HPDE6-E6E7 (cell line): ENCODE measurements around the gene ARHGAP15.

ENCODE experiments used
- DNase-seq: peaks from one replicate; pipeline ENCODE4 v3.0.0; 2011; ENCODE audit warnings: missing footprints; ENCODE audit errors: extremely low spot score

Gene ARHGAP15

DNA sequence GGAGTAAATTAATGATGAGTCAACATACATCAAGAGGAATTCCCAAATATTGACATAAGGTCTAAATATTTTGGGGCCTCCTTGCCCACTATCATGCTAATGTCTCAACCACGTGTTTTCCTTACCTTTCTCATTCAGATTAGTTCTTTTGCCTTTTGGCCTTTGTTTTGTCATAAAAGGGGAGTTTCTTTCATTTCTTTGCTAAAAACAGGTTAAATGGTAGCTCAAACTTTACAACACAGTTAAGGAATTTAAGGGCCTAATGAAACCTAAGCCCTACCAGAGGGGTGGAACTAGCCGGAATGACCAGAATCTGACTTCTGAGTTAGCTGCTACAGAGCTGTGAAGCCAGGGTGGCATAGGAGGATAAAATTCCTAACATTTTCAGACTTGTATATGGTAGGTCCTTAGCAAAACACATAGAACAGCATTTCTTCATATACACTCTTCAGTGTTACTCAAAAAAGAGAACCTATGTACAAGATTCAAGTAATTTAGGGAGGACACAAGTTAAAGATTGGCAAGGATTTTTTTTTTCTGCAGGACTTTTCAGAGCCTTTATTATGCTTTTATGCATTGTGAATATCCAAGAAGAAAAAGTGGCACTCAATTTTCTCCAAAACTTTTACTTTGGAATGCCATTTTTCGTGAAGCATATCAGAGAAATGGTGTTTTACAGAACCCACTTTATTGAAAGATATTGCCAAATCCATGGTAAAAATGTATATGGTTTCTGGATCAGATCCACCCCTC, 633.1 kb downstream of the ARHGAP15 start:
- no peak for DNase-seq

DNA sequence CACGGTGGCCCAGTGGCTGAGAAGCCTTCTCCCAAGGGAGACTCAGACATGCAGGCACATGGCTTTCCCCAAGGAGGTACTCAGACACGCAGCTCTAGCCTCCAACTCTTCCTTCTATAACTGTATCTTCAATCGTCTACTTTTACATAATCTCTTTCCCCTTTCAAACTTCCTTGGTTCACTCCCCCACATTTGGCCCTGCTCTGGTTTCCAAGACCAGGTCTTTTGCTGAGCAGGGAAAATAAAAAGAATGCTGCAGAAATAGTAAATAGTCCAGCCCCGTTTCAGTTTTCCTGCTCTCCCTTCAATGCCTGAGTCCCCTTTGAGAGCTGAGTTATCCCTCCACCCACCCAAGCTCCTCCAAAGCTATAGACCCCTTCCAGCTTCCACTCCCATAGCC, 635.0 kb downstream of the ARHGAP15 start:
- DNase-seq: no peak

DNA sequence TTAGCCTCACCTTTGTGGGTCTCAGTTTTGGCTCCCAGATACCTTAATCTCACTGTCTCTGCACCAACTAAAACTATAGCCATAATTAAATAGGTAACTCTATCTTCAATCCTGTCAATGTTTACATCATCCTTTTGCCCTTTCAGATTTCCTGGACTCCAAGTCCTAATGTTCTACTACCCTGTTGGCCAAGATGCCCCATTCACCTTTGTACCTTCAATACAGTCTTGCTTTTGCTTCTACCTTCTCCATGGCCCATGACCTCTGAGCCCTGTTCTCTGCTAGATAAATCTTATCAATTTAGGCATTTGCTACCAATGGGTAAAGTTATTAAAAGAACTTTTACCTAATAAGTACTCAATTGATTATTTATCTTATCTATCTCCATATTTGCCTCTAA, 635.5 kb downstream of the ARHGAP15 start:
- no peak for DNase-seq

DNA sequence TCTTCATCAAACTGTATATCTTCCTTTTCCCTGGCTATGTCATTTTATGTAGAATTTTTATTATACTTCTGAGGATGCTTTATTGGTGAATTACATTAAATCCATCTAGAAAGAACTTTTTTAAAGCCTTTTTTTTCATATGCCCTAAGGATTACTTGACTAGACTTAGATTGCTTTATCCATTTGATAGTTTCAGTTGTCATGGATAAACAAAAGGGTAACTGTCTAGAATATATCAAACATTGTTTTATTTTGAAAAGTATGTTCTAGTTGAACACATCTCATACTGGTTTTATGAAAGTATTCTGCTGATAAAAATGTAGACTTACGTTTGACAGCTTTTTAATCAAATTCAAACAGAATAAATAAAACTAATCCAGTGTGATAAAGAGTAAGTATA, 639.8 kb downstream of the ARHGAP15 start:
- no peak for DNase-seq

DNA sequence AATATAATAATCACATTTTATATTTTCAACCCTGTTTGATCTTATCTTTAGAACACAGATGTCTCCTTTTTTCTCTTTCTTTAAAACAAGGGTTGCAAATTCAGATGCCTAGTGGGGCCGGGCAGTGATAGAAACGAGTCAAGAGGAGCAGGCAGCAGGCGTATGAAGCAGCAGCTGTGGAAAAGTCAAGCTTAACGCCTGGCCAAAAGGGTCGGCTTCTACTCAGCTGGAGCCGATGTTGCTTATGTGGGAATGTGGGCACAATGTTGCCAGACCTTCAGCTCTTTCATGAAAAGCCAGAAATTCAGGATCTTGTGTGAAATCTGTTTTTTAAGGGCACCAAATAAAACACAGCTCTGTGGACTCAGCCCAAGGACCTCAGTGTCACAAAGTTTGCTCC, 642.7 kb downstream of the ARHGAP15 start:
- no peak for DNase-seq

DNA sequence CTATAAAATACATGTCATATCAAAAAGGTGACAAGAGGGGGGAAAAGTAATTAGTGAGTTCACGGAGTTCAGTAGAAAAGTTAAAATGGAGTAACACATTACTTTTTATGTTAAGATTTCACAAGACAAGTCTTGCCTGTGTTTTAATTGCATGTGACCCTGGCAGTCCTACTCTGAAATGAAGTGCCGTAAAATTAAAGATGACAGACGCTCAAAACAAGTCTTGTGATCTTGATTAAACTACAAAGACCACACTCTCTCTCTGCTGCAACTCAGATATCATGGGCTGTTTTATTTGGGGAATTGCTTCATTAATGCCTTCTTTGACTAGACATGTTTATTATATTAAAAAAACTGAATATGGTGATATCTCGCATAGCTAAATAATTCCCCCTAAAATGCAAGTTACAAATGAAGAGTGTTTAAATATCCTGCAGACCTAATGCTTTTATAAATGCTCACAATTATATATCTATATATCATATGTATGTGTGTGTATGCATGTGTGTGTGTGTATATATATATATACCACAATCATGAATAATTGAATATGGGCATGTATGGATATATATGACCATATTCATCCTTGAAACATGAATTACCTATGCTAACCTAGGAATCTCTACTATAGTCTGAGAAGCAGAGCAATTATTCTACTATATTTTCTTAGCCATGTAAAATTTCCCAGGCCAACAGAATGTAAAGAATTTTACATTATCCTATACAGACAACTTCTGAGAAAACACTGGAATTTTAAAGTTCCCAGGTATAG, 647.5 kb downstream of the ARHGAP15 start:
- DNase-seq: no peak

DNA sequence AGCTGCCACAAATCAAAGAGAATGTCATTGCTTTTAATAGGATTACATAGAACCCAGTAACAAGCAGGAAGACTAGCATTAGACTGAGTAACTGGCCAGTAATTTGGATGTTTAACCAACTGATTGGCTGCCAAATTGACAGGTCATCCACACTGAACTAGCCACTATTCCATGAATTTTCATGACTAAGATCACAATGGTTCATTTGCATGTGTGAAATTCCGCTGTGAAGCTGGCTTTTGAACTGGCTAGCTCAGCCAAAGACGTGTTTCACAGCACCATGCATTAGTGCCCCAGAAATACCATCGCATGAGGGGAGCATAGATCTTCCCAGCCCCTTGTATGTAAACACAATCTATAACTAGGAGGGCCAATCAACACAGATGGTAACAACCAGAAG, 649.8 kb downstream of the ARHGAP15 start:
- no peak for DNase-seq

DNA sequence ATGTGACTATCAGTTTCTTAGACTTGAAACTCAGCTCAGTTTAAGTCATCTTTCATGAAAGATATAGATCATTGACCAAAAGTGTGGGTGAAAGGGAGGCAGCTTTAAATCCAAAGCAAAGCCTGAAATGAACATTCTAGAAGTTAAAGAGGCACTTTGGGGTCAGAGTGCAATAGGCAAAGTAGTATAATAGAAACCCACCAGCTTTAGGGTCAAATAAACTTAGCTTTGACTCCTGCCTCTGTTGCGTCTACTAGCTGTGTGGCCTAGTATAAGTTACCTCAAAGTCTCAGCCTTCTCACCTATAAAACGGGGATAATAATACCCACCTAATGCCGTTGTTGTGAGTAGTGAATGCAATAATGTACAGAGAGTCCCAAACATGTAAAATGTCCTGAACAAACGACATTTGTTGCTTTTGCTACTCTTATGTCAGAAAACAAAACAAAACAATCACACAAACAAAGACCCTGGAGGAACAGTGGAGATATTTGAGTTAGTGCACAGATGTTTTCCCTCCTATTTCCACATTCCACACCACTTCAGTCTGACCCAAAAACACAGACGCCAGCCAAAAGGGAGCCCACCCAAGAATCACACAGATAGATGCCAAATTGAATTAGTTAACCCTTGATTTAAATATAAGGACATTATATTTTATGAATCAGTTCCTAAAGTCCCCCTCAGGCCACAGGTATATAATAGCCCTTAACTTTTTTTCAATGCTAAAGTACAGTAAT, 657.0 kb downstream of the ARHGAP15 start:
- no peak for DNase-seq

DNA sequence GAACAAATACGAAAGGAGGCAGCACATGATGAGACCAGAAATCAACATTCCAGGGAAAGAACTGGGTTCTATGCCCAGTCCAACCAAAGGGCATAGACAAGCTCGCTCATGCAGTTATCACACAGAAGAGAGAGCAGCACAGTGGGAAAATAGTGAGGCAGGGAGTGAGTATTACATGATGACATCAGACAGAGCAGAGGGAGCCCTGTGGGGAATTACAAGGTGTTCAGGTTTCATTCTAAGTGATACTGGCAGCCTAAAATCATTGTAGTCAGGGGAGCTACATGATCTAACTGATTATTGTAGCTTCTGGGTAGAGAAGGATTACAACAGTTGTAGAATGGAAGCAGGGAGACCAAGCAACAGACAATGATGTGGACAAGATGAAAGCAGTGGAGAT, 658.5 kb downstream of the ARHGAP15 start:
- no peak for DNase-seq

DNA sequence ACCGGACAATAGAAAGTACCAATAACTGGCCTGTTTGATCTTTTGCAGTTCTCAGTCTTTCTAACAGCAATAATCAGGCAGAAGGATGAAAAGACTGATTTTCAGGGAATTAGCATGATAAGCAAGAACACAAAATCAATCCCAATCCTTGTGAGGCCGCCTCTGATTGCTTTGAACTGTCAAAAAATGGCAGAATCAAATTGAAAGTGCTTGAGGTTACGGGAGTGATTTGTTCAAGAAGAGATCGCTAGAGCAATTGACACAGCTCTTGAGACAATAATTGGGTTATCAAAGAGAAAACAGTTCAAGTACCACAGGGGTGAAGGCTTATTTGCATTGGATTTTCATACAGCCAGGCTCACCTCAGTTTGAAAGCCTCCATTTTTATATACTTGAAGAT, 663.4 kb downstream of the ARHGAP15 start:
- DNase-seq: no peak

DNA sequence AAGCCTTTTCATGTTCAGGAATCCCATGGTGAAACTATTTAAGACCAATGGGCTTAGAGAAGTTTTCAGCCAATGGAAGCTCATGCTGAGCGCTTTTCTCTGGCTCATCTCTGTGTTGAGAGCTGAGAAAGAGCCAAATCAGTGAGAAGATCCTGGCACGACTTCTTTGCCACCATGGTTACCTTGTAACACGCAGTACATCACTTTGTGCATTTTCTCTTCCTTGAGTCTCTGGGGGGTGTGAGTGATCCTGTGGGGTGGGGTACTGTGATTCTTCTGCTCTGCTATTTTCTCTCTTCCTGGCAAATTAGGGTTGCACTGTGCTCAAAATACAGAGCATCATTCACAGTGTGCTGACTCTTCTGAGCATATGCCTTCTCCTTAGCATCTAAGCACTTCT, 664.2 kb downstream of the ARHGAP15 start:
- DNase-seq: no peak

DNA sequence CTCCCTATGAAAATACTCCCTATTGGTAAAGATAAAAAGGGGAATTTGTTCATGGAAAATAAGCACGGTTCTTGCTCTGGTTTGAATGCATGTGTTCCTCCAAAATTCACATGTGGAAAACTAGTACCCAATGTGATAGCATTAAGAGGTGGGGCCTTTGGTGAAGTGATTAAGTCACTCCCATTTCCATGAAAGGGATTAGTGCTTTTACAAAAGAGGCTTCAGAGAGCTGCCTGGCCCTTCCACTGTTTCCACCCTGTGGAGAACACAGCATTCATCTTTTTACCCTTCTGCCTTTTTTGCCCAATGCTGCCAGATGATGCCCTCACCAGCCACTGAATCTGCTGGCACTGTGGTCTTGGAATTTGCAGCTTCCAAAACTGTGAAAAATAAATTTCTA, 666.8 kb downstream of the ARHGAP15 start:
- DNase-seq: no peak

DNA sequence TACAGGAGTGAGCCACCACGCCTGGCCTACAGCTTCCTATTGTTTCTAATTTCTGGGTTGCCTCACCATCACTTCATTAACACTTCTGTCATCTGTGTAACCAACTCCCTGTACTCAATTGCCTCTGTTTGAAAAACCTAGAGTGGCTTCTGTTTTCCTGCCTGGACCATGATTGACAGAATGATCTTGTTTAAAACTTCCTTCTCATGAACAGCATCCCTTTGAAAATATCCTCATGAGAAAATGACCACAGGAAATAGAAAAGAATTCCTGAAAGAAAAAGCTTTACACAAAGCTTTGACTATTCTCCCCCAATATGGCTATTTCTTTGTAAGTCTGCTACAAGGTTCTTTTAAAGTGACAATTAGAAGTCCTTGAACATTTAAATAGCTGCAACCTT, 672.3 kb downstream of the ARHGAP15 start:
- no peak for DNase-seq

DNA sequence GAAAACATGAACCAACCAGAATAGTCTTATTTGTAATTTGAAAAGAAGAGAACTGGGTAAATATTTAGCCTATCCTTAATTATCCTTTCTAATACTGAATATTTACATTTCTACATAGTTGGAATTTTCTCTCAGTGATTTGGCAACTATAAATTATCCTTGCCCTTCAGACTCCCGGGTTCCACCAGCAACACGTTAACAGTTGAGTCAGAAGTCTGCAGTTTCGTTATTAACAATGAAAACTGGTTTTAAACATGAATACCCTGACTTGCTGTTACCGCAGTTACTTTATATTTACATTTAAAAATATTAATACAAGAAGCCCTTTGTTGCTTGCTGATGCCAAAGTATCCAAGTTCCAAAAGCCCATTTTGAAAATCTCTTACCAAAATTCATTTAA, 673.0 kb downstream of the ARHGAP15 start:
- peak; percentile 6 for DNase-seq

DNA sequence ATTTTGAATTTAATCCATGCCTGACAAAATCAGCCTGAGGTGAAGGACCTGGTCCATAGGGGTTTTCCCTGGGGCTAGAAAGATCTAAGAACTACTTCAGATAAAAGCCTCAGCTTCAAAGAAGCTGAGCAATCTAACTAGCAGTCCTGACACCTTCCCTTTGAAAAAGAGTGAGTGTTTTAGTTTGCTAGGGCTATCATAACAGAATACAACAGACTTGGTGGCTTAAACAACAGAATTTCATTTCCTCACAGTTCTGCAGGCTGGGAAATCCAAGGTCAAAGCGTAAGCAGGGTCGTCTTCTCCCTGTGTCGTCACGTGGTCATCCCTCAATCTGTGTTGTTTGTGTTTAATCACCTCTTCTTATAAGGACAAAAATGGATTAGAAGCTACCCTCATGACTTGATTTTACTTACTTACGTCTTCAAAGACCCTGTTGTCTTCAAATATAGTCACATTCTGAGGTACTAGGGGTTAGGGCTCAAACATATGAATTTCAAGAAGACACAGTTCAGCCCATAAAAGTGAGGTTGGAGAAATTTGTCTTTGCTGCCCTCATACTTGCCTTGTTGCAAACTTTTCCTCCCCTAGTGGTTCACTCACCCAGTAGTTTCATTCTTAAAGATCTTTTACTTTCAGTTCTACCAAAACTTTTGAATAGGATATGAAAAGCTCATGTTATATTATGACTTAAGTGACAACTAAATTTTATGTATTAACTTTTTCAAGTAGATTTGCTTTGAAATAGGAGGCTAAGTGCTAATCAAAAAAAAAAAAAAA, 673.8 kb downstream of the ARHGAP15 start:
- DNase-seq: no peak

DNA sequence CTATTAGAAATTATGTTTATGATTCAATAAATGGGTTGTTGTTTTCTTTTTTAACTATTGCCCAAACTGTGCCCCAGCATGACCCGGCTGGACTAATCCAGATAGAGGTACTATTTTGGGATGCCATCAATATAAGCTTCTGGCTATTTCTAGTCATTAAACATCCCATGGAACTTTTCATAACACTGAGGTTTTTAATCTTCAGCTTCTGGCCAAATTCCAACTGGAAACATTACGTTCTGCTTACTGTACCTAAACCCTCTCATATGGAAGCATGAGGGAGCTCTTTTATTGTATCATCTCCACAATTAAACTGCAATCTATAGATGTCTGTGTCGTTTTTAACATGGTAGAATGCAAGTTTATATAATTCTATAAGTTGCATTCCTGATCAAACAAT, 674.7 kb downstream of the ARHGAP15 start:
- DNase-seq: no peak

DNA sequence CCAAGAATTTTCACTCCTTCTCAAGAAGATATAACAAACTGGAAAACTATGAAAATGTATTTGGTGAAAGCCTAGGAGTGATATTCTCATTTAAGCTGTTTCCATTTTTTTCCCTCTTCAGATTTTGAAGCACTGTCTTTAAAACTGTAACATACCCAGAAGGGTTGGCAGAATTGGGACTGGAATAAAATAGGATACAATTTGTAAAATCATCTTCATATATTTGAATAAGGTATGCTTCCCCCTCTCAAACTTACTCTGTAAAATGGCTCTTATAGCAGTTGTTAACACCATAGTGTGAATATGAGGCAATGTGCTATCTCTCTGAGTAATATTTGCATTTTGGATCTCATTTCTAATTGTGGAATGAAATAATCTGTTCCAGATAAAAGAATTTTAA, 676.4 kb downstream of the ARHGAP15 start:
- no peak for DNase-seq

DNA sequence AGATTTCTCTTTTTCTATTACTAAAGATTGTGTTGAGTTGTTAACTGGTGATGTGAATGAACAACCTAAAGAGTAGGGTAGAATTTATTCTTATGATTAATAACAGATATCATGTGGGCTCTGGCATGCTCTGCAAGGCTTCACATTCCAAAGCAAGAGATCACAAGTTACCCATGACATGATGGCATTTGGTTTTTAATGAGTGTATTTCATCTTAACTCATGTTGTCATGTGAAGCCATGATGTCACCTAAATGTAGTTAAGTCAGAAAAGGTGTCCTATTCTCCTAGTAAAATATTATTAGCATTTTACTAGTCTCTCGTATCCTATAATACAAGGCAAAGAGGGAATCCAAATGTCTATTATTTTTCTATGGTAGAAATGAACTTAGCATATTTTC, 678.0 kb downstream of the ARHGAP15 start:
- no peak for DNase-seq

DNA sequence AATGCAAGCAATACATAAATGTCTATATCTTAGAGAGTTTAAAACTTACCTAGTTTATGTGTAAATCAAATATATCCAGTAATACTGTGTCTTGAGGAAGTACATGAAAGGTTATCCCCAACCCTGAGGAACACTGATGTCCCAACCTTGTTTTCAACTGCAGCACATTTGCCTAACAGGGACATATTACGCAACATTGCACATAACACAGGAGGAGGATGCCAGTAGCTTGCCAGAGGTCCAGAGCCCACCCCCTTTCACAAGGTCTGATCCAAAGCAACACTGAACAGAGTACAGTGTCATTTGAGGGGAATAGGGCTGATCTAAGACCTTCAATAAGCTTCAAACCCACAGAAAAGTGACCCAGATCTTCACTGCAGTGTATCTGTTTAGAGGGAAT, 678.5 kb downstream of the ARHGAP15 start:
- DNase-seq: no peak

DNA sequence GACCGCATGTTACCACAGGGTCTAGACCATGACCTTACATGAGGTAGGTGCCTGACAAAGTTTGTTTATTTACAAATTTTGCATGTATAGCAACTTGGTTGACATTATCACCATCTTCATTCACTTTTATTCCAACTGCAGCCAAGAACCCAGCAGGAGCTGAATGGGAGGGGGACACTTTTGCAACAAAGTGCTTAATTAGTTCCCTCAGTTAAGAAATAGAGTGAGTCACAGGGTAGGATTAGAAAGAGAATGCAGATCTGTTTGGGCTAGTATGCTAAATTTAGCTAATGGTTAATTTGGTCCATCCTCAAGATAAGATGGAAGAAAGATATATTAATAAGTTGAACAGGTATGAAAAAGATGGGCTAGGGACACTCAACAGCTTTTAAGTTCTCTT, 678.9 kb downstream of the ARHGAP15 start:
- no peak for DNase-seq

DNA sequence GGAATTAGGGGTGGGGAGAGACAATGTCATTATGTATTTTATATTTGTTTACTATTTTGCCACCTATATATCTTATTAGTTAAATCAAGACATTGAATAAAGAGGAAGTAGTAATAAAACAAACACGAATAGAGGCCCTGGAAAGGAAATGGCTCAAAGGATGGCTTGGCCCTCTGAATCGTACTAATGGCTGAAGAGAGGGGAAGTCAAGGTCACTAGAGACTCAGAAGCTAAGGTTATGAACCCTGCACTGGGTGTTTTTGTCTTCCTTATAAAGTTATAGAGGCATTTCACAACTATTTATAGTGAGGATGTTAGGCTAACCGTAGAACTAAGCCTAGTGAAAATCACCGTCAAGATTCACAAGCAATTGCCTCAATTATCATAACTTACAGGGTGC, 685.9 kb downstream of the ARHGAP15 start:
- no peak for DNase-seq

DNA sequence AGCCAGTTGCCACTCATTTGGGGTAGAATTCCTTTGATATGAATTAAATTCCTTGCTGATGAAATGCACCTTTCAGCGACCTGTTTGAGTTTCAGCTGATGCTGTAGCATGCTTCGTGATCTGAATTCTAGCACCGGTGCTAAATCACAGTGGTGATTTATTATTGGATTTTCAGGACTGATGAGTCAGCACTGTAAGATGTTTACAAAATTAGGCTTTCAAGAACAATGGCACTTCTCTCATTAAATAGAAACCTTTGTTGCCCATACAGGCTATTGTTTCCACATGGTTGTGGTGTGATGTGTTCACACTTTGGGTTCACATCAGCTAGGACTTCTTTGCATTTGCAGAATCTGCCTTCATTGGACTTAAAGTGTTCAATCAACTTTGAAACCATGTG, 687.7 kb downstream of the ARHGAP15 start:
- no peak for DNase-seq
